ENCODE data around the gene BPIFB6. TPM values are rescaled to one million over a fixed set of nuclear protein-coding genes. Genes with fewer than 3 reads are reported as not detected.

Gene BPIFB6
- polyA plus RNA-seq, 3 donors = not detected

DNA sequence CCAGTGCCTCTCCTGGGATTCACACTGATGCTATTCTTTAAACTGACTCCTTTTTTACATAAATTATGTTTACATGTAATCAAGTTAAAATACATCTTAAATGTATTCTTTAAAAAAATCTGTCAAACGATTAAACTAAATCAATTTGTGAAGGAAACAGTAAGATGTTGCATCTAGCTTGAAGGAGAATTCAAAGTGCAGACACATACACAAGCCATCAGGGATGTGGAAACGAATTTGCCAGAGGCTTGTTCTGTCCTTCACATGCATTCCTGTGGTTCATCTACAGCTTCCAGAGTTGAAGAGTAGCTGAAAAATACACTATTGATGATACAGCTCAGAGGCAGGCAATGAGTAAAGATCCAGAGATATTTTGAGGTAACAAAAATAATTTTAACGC, 15.0 kb downstream of the BPIFB6 start:
- no peak for DNase-seq (ENCODE audit: extremely low read depth in 1 of 11, low read depth in 9 of 11, low spot score in 4 of 11)

DNA sequence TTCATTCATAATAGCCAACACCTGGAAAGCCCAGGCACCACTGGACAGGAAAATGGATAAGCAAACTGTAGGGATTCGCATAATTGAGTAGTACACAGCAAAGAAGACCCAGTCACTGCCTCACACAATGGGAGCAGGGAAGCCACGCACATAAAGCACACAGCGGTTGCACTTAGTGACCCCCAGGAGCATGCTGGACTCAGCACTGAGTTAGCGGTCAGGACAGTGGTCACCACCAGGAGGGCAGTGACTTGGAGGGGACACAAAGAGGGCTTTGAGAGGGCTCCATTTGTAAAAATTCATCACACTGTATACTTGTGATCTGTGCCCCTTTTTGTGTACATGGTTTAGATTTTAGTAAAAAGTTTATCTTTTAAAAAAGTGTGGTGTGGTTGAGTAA, 19.9 kb downstream of the BPIFB6 start:
- no peak for DNase-seq (ENCODE audit: extremely low read depth in 1 of 11, low read depth in 9 of 11, low spot score in 4 of 11)

DNA sequence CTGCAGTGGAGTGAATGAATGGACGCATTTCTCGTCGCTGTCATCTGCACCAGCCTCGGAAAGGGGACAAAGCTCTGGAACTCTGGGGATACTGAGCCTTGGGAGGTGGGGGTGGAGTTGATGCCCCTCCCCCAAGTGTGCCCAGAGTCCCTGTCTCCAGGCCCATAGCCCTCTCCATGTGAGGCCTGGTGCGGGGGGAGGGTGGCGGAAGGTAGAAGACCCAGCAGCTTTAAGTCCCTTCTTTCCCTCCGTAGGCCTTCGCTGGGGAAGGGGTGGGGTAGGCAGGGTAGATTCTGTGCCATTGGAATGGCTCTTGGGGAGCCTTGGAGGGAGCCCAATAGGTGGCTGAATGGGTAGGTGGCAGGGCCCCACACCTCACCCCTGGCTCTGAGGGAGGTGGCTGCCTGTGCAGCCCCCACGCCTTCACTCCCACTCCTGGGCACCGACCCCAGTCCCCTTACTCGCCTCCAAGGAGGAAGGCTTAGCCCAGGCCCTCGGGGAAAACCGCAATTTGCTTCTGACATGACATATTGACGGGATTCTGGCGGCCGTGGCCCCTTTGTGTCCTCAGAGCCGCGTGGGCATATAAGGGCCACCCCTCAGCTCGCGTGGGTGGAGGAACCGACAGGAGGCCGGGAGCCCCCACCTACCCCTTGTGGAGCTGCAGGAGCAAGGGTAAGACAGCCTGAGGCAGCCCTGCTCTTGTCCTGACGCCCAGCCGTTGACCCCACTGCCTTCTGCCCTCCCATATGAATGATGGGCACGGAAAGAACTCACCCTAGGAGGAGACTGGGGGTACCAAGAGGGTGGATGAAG, 22.1 kb downstream of the BPIFB6 start, which contains the start of gene BPIFB3:
Gene BPIFB3 (plus strand): TSS at position 613 of the 816 bp plus-strand sequence. CDS start 1,533 bp downstream, outside the sequence.
- DNase-seq (ENCODE audit: extremely low read depth in 1 of 11, low read depth in 9 of 11, low spot score in 4 of 11) = no peak

DNA sequence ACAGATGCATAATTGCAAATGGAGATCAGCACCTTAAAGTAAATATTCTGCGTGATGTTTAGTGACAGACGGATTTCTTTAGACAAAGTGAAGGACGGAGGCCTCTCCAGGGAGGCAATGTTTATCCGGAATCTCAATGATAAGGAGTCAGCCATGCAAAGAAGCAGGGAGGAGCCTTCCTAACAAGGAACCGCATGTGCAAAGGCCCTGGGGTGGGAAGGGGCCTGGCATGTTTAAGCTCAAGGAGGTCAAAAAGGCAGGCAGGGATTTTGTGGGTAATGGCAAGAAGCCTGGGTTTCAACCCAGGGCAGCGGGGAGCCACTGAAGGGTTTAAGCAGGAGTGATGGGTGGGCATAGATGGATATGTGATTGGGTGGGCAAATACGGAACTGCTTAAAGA, 22.9 kb downstream of the BPIFB6 start:
- DNase-seq (ENCODE audit: extremely low read depth in 1 of 11, low read depth in 9 of 11, low spot score in 4 of 11) = no peak

DNA sequence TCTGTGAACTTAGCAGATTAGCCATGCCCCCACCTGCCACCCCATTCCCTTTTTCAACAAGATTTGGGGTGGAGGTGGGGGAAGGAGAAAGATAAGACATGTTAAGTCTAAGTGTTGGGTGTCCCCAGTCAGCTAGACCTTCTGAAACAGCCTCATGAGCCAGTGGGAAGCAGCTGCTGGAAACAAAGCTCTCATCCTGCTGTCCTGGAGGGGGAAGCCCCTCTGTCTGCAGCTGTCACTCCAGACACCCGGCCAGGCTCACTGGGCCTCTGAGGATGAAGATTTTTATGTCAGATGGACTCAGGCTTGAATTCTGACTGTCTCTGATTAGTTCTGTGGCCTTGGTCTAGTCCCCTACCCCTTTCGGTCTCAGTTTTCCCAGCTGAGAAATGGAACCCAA, 23.3 kb downstream of the BPIFB6 start:
- DNase-seq (ENCODE audit: extremely low read depth in 1 of 11, low read depth in 9 of 11, low spot score in 4 of 11) = no peak

DNA sequence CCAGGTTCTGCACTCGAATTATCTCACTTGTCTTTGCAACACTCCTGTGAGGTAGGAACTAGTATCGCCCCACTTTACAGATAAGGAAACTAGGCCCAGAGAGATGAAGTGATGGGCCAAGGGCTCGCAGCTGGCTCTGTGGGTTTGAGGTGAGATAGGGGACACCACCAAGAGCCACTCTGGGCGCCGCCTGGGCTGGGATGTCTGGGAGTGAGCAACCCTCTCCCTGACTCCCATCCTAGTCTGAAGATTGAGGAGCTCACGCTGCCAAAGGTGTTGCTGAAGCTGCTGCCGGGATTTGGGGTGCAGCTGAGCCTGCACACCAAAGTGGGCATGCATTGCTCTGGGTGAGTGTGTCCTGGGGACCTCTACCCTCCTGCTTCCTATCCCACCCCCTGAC, 27.7 kb downstream of the BPIFB6 start:
- DNase-seq (ENCODE audit: extremely low read depth in 1 of 11, low read depth in 9 of 11, low spot score in 4 of 11) = no peak

DNA sequence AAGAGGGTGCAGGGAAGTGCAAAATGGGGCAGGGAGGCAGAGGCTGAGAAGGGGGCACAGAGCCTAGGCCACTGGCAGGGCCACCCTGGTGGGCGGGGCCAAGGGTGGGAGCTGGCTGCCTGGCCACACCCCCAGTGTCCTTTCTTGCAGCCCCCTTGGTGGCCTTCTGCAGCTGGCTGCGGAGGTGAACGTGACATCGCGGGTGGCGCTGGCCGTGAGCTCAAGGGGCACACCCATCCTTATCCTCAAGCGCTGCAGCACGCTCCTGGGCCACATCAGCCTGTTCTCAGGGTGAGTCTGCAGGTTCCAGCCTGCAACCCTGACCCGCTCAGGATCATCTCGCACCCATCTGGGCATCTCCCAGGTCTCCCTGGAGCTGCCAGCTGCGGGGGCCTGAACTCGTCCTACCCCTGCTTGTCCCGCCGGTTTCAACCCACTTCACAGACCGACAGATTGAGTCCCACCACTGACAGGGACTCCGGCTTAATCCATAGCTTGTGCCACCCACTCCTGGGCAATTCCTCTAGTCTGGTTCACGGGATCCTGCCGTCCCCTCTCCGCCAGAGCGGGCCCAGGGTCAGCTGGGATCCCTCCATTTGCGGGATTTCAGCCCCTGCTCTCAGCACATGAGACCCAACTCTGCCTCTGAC, 28.4 kb downstream of the BPIFB6 start:
- no peak for DNase-seq (ENCODE audit: extremely low read depth in 1 of 11, low read depth in 9 of 11, low spot score in 4 of 11)

DNA sequence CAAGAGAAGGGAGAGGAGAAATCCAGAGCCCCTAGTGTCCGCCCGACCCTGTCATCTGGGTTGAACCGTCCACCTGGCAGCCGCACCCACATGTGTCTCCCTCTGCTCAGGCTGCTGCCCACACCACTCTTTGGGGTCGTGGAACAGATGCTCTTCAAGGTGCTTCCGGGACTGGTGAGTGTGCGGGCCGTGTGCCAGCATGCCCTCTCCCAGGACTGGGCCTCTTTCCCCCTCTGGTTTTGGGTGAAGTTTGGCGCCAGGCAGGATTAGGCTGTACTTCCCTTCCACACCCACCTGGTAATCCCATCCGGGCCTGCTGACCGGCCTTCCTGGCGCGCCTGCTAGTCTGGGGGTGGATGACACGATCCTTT, 30.2 kb downstream of the BPIFB6 start:
- no peak for DNase-seq (ENCODE audit: extremely low read depth in 1 of 11, low read depth in 9 of 11, low spot score in 4 of 11)

DNA sequence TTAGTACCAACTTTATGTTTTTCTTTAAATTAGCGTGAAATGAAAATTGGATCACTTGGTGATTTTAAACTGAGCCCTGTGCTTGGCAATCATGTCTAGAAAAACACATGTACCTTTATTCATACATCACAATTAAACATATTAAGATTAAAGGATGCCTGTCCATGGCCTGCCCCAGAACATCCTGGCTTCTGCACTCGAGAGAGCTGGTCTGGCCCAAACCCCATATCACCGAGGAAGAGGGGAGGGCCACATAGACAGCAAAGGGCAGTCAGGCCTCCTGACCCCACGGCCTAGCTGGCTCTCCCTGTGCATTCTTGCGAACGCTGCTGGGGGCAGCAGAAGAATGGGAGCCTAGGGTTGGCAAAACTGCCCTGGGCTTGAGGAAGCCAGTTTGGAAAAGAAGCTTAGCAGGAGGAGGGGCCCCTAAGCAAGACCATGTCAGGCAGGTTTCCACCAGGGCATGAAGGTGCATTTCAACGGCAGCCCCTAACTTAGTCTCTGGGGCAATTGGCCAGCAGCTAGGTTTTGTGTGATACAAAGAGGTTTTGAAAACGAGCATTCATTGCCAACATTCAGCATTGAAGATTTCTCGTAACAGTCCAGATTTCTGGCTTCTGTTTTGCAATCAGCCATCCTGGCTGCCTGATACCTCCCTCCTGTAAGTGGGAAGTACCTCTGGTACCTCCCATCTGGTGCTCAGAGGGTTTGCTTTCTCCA, 30.8 kb downstream of the BPIFB6 start:
- no peak for DNase-seq (ENCODE audit: extremely low read depth in 1 of 11, low read depth in 9 of 11, low spot score in 4 of 11)

DNA sequence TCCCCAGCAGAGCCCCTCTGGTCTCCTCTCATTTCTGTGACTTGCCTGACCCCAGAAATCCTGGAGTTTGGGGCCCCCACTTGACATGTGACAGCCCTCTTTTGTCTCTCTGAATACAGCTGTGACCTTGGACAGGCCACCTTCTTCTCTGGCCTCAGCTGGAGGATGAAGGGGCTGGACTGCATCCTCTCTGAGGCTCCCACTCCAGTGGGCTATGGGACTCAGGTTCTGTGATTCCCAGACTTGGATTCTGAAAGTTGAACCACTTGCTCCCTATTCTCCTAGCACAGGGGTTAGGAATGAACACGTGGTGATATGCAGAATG, 31.3 kb downstream of the BPIFB6 start:
- no peak for DNase-seq (ENCODE audit: extremely low read depth in 1 of 11, low read depth in 9 of 11, low spot score in 4 of 11)

DNA sequence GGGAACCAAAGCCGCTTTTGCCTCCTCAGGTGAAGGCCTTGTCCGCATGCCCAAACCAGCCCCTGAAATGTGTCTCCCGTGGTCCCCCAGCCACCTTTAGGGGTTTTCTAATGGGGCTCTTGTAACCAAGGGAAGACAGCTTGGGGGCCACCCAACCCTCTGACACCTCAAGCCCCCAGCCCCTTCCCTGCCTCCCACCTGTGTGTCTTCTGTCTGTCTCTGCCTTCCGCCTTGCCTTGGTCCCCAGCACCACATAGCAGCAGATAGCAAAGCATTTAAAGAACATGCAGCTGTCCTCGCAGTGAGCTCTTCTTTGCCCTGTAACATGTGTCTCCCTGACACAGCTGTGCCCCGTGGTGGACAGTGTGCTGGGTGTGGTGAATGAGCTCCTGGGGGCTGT, 31.8 kb downstream of the BPIFB6 start:
- no peak for DNase-seq (ENCODE audit: extremely low read depth in 1 of 11, low read depth in 9 of 11, low spot score in 4 of 11)

DNA sequence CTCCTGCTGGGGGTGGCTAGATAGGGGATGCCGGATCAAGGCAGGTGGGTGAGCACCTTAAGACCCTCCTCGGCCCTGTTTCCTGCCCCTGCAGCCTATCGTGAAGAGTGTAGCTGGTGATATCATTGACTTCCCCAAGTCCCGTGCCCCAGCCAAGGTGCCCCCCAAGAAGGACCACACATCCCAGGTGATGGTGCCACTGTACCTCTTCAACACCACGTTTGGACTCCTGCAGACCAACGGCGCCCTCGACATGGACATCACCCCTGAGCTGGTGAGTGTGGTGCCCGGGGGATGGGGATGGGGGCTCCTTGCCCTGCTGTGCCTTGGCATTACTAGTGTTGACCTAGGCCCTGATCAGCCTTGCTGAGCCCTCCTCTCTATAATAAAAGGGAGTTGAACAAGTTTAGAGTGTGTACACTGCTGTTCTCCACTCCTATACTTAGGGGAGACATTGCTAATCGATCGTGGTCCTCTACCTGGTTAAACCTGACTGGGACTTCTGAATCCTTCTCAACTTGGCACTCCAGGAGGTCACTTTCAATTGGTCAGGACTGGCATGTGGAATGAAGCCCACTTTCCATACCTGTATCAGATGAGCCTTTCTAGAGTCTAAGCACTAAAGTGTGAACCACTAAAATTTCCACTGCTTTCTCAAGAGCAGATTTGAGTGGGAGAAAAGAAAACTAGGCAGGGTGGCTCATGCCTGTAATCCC, 33.3 kb downstream of the BPIFB6 start:
- DNase-seq (ENCODE audit: extremely low read depth in 1 of 11, low read depth in 9 of 11, low spot score in 4 of 11) = no peak

DNA sequence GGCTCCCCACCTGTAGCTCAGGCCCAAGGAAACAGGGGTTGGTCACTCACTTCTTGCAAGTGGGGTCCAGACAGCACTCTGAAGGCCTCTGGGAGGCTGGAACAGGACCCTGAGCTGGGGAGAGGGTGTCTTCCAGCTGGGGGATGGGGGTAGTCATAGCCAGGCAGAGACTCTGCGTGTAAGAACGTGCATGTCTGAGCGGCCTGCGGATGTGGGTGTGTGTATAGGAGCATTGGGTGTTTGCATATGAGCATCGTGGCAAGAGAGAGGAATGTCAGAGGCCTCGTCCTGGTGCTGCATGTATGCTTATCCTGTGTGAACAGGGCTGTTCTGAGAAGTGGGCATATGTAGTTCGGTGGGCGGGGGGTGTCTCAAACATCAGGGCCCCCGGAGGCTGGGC, 34.3 kb downstream of the BPIFB6 start:
- DNase-seq (ENCODE audit: extremely low read depth in 1 of 11, low read depth in 9 of 11, low spot score in 4 of 11) = no peak

DNA sequence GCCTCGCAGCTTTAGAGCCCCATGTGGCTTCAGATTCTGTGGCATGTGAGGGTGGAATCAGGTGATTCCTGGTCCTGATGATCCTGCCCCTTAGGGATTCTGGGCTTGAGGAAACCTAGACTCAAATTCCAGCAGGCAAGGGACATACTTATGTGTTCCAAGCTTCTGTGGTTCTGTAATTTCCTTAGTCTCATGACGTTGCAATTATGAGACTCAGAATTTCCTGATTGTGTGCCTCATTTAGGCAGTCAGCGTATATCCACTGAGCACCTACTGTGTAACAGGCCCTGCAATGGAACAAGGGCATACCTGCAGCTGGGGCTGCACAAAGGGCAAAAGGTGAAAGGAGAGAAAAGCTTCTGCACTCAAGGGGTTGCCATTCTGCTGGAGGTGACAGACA, 36.4 kb downstream of the BPIFB6 start:
- DNase-seq (ENCODE audit: extremely low read depth in 1 of 11, low read depth in 9 of 11, low spot score in 4 of 11) = no peak

DNA sequence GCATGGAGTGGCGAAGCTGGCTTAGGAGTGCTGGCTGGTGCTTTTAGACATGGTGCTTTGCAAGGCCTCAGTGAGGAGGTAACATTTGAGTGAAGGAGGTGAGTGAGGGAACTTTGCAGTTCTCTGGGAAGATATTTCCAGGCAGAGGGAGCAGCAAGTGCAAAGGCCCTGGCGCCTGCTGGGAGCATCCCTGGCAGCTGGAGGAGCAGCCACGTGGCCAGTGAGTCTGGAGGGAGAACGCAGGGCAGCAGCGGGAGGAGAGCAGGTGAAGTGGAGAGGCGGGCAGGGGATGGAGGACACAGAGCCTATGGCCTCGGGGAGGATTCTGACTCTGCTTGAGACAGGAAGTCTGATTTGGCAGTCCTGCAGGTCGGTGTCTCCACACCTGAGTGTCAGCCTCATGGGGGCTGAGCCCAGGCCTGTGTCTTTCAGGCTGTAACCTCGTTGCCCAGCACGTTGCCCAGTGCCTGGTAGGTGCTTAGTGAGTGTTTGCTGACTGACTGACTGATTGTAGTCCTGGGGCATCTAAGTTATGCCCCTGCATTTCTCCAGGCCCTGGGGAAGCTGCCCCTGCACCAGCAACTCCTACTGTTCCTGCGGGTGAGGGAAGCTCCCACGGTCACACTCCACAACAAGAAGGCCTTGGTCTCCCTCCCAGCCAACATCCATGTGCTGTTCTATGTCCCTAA, 36.9 kb downstream of the BPIFB6 start:
- DNase-seq (ENCODE audit: extremely low read depth in 1 of 11, low read depth in 9 of 11, low spot score in 4 of 11) = no peak

DNA sequence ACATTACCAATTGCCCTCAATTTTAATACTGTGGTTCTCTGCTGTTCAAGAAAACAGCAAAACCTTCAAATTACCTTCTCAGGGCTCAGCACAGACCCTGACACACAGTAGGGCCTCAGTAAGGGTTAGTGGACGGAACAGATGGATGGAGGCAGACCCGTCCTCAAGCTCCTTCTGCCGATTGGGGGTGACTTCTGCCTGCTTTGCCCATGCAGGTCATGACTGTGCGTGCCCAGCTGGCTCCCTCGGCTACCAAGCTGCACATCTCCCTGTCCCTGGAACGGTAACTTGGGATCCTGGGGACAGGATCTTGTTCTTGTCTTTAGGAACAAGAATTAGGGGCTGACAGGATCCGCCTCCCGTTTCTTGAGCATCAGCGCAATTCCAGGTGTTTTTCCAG, 38.2 kb downstream of the BPIFB6 start:
- DNase-seq (ENCODE audit: extremely low read depth in 1 of 11, low read depth in 9 of 11, low spot score in 4 of 11) = no peak

DNA sequence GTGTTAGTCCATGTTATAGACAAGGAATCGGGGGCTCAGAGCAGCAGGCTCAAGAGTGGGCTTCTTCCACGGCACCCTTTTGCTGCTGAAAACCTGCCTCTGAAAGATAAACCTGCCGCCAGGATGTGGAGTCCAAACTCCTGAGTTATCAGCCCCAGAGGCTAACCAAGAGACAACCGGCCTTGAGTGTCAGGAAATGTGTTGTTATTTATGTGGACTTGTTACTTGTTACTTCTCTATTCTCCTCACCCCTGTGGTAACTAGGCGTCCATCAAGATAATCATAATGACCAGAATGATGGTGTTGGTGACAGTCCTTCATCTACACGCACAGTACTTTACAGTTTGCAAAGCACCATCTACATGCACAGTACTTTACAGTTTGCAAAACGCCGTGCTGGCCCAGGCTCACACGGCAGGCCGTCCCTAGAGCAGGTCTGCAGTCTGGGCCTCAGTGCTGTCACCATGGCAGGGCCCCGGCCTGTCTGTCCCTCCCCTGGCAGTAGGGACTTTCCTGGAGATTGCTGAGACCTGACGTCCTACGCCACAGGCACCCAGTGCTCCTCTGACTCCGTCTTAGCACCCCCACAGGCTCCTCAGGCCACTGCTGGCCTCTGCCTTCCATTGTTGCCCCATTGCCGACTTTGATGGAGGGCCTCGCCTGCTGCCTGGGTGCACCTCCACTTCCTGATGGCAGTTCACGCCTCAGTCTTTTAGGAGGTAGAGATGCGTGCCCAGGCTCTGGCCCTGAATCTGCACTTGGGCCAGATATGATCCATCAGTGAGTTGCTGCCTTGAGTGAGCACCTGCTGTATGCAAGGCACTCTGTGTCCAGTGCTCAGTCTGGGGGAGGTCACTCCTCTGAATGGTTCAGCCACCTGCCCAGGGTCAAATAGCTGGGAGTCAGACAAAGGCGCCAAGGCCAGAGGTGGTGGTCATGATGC, 38.9 kb downstream of the BPIFB6 start:
- DNase-seq (ENCODE audit: extremely low read depth in 1 of 11, low read depth in 9 of 11, low spot score in 4 of 11) = no peak

DNA sequence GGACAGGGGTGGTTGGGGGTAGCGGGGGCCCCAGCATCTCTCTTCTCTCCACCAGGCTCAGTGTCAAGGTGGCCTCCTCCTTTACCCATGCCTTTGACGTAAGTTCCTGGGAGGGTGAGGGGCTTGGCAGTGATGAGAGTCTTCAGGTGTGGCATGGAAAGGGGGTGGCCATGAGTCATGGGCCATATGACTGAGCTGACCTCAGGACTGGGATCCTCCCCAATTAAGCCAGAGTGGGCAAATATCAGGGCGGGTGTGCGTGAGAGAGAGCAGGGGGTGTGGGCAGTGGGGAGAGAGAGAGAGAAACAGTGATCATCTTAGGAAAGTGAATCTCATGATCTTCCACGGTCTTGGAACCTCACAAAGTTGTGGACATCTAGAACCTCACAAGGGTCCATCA, 39.8 kb downstream of the BPIFB6 start:
- no peak for DNase-seq (ENCODE audit: extremely low read depth in 1 of 11, low read depth in 9 of 11, low spot score in 4 of 11)
